ENCODE measurements around the gene PRMT6. TPM values are rescaled to one million over a fixed set of nuclear protein-coding genes. Genes with fewer than 3 reads are reported as not detected.
A peak's percentile ranks its signal among the peaks of the same experiment; 100 is the strongest.
"Not testable (repeated sequence)": the region's sequence is repeated elsewhere in the genome, so short reads cannot be mapped to it uniquely, and the experiment has no call there.

Gene PRMT6
- total and polyA plus RNA-seq, 2 experiments from 2014 or later, result 24.0 to 25.9 TPM

- Histone ChIP-seq H3K79me2 (ENCODE audit: insufficient read depth) (no peaks in the 10 kb centered on the region), H3K27ac (no peak overlapping the region), H3K4me1 (ENCODE audit: insufficient read depth) (peaks cover 15% of the 10 kb centered on the region; the same call in 1 of the 2 replicates), H4K20me1 (ENCODE audit: insufficient read depth) (no peaks in the 10 kb centered on the region), H3K9me3 (ENCODE audit: low read depth) (no peaks in the 10 kb centered on the region), H3K9me2 (ENCODE audit: insufficient read depth) (no peaks in the 10 kb centered on the region), H3F3A (ENCODE audit: insufficient read depth) (no peaks in the 10 kb centered on the region), H3K9ac (no peak overlapping the region), H3K4me3 (no peak overlapping the region), H3K36me3 (ENCODE audit: low read depth) (no peaks in the 10 kb centered on the region), H2AFZ (no peak overlapping the region), H3K27me3 (replicated peaks; ENCODE audit: insufficient read depth) (no peaks in the 10 kb centered on the region), H3K4me2 (ENCODE audit: unreplicated experiment) (no peak overlapping the region)
- TF ChIP-seq EZH2 (IDR thresholded peaks at IDR 0.05; ENCODE audit: insufficient read depth, poor library complexity, severe bottlenecking), result no peak
- no peak for TF ChIP-seq EZH2phosphoT487 (IDR thresholded peaks at IDR 0.05; ENCODE audit: insufficient read depth, low read depth)
- WGBS, 2 experiments (ENCODE audit: low coverage in 1 of 2, low lambda C conversion rate in 2 of 2, missing lambda C conversion rate in 2 of 2), result 70 to 79% methylated on average over 5 of the region's 5 CpGs
- in situ Hi-C loops (cut with MboI), result no loop called here
- DNase-seq, result no peak
Measured at GRCh38 chr1:107018445-107018844, 38.0 kb upstream of the PRMT6 start.

- Histone ChIP-seq H3K27ac (no peak overlapping the region), H3K79me2 (ENCODE audit: insufficient read depth) (no peaks in the 10 kb centered on the region), H3K9me2 (ENCODE audit: insufficient read depth) (no peaks in the 10 kb centered on the region), H3K4me1 (ENCODE audit: insufficient read depth) (peaks cover 15% of the 10 kb centered on the region; the same call in 1 of the 2 replicates), H2AFZ (no peak overlapping the region), H3K9me3 (ENCODE audit: low read depth) (no peaks in the 10 kb centered on the region), H3K9ac (no peak overlapping the region), H3K36me3 (ENCODE audit: low read depth) (no peaks in the 10 kb centered on the region), H3K4me3 (no peak overlapping the region), H3K27me3 (replicated peaks; ENCODE audit: insufficient read depth) (no peaks in the 10 kb centered on the region), H3F3A (ENCODE audit: insufficient read depth) (no peaks in the 10 kb centered on the region), H3K4me2 (ENCODE audit: unreplicated experiment) (no peak overlapping the region), H4K20me1 (ENCODE audit: insufficient read depth) (no peaks in the 10 kb centered on the region)
- peak; percentile 52 for DNase-seq
- 49 to 53% methylated on average over 3 of the region's 3 CpGs for WGBS, 2 experiments (ENCODE audit: low coverage in 1 of 2, low lambda C conversion rate in 2 of 2, missing lambda C conversion rate in 2 of 2)
- in situ Hi-C loops (cut with MboI), result no loop called here
- no peak for TF ChIP-seq EZH2phosphoT487 (IDR thresholded peaks at IDR 0.05; ENCODE audit: insufficient read depth, low read depth)
- no peak for TF ChIP-seq EZH2 (IDR thresholded peaks at IDR 0.05; ENCODE audit: insufficient read depth, poor library complexity, severe bottlenecking)
Measured at GRCh38 chr1:107019166-107019565, 37.3 kb upstream of the PRMT6 start.

- in situ Hi-C loops (cut with MboI); H3F3A ChIP-seq (ENCODE audit: insufficient read depth); H3K27ac ChIP-seq; H3K27me3 ChIP-seq (replicated peaks; ENCODE audit: insufficient read depth); H3K9ac ChIP-seq; H3K9me2 ChIP-seq (ENCODE audit: insufficient read depth); H3K4me3 ChIP-seq; H2AFZ ChIP-seq; H3K79me2 ChIP-seq (ENCODE audit: insufficient read depth); H3K4me1 ChIP-seq (ENCODE audit: insufficient read depth); H4K20me1 ChIP-seq (ENCODE audit: insufficient read depth); H3K9me3 ChIP-seq (ENCODE audit: low read depth); H3K36me3 ChIP-seq (ENCODE audit: low read depth); H3K4me2 ChIP-seq (ENCODE audit: unreplicated experiment): not testable (repeated sequence)
- 73 to 74% methylated on average over 3 of the region's 3 CpGs for WGBS, 2 experiments (ENCODE audit: low coverage in 1 of 2, low lambda C conversion rate in 2 of 2, missing lambda C conversion rate in 2 of 2)
- peak; percentile 37 for DNase-seq
Measured at GRCh38 chr1:107038874-107039273, 17.6 kb upstream of the PRMT6 start.

GRCh38 chr1:107044310-107045220 is 11.9 kb upstream of the PRMT6 start:
- DNase-seq; H3K4me3 ChIP-seq; H3K79me2 ChIP-seq (ENCODE audit: insufficient read depth); H3K4me1 ChIP-seq (ENCODE audit: insufficient read depth); H4K20me1 ChIP-seq (ENCODE audit: insufficient read depth); H3K9ac ChIP-seq; H3K9me2 ChIP-seq (ENCODE audit: insufficient read depth); H3K36me3 ChIP-seq (ENCODE audit: low read depth); H3K9me3 ChIP-seq (ENCODE audit: low read depth); H3K27me3 ChIP-seq (replicated peaks; ENCODE audit: insufficient read depth); H3K27ac ChIP-seq; H2AFZ ChIP-seq; H3K4me2 ChIP-seq (ENCODE audit: unreplicated experiment); in situ Hi-C loops (cut with MboI); H3F3A ChIP-seq (ENCODE audit: insufficient read depth): not testable (repeated sequence)
- 94% methylated on average over 20 to 37 of the region's 44 CpGs for WGBS, 2 experiments (ENCODE audit: low coverage in 1 of 2, low lambda C conversion rate in 2 of 2, missing lambda C conversion rate in 2 of 2)

Data from GM23248 (cell line).